C1 segment of cervical spinal cord (tissue), 14 donors: ENCODE results near the gene BBS7.

Experiments used
- DNase-seq, 14 donors: peaks; one replicate each; lab custom pipeline; 2025; lab: John Stamatoyannopoulos, UW

BBS7 gene, protein sequence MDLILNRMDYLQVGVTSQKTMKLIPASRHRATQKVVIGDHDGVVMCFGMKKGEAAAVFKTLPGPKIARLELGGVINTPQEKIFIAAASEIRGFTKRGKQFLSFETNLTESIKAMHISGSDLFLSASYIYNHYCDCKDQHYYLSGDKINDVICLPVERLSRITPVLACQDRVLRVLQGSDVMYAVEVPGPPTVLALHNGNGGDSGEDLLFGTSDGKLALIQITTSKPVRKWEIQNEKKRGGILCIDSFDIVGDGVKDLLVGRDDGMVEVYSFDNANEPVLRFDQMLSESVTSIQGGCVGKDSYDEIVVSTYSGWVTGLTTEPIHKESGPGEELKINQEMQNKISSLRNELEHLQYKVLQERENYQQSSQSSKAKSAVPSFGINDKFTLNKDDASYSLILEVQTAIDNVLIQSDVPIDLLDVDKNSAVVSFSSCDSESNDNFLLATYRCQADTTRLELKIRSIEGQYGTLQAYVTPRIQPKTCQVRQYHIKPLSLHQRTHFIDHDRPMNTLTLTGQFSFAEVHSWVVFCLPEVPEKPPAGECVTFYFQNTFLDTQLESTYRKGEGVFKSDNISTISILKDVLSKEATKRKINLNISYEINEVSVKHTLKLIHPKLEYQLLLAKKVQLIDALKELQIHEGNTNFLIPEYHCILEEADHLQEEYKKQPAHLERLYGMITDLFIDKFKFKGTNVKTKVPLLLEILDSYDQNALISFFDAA

DNA sequence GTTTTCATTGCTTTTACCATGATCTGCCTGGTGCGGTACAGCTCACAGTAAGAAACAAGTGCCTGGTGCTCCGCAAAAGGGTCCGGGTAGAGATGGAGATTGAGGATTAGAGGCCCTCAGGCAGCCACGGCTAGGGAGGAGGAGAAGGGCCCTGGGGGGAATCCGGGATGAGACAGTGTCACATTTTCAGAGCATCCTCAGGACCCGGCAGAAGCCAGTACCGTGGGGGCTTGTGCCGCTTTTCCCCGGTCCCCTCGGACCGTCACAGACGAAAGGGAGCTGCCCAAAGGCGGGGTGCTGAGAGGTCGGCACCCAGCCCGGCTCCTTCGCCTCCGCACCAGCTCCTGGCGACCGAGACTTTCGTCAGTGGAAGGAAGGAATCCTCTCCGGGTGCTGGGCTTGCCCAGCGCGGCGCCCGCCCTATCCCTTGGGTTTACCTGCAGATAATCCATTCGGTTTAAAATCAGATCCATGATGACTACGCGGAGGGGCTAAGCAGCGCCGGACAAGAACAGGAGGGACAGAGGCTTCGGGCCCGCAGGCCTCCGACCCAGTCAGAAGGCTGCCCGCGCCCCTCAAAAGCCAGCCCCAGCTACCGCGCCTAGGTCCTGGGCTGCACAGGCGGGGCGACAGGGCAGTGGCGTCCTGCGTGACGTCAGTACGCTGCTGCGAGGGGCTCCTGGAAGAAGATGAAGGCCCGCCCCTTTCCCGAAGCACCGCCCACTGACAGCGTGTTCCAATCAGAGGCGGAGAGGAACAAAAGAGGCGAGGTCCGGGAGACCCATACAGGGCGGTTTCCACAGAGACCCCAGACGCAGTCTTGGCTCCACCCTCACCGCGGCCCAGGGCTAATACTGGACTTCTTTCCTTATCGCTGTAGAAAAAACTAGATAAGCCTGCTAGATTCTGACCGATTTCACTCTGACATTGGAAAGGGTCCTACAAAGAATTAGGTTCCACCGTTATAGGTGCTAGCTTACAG is at the start of gene BBS7:
TSS of gene BBS7 (minus strand) at position 634 of the 982 bp plus-strand sequence. CDS start at position 473, 161 bp downstream.
- DNase-seq: peak; percentile 30 to 97 (median 90)

DNA sequence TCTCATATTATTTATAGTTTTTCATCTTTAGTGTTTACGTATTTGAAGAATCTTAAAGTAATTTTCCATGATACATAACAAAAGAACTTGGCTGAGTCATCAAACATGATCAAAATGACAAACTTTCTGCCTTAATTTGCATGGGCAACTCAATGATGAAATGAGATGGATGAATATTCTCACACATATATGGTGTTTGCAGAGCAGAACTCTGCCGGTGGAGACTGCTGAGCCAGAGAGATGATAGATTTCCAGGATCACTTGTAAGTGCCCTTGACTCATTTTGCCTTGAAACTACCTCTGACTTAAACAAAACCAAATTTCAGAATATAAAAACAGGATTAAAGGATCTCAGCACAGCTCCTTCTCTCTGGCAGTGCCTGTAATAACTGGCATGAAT is 43.4 kb upstream of the BBS7 start:
- DNase-seq: no peak

DNA sequence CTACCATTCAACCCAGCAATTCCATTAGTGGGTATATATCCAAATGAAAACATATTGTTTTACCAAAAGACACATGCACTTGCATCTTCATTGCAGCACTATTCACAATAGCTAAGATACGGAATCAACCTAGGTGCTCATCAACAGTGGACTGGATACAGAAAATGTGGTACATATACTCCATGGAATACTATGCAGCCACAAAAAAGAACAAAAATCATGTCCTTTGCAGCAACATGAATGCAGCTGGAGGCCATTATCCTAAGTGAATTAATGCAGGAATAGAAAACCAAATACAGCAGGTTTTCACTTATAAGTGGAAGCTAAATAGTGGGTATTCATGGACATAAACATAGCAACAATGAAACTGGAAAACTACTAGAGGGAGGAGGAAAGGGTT is 38.1 kb upstream of the BBS7 start:
- DNase-seq: no peak

DNA sequence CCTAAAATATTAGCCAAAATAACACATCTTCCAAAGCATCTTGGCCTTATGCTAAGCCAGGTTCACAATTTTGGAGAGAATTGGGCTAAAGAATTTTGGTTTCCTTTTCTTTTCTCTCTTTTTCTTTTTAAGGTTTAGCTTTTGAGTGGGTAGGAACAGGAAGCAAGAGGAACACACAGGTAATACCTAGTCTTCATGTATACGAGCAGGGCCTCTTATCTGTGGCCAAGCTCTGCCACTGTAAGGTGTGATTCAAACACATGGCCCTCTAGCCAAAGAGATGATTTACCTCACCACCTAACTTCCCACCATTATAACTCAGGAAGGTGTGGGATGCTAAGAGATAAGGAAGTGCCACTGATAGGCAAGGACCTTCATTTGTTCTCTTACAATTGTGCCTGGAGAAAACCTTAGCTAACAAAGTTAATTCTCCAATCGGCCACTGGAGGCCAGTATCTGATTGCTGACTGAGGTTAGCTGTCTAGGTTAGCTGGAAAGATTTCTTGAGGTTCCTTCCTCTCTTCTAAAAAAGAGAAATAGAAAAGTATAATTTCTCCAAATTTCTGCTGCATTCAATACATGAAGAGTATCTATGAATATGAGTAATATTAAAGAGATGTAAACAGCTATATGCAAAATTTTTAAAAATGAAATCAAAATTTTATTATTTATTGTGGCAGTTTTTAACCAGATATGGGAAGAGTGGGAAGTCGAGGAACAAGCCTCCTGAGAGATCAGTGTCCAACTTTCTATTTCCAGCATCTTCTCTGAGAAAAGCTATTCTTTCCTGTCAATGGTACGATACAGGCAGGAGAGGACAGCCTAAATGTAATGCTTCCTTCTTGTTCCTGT is 30.1 kb upstream of the BBS7 start:
- DNase-seq: peak in 7 of 14 donors; percentile 0 to 11 (median 2)

DNA sequence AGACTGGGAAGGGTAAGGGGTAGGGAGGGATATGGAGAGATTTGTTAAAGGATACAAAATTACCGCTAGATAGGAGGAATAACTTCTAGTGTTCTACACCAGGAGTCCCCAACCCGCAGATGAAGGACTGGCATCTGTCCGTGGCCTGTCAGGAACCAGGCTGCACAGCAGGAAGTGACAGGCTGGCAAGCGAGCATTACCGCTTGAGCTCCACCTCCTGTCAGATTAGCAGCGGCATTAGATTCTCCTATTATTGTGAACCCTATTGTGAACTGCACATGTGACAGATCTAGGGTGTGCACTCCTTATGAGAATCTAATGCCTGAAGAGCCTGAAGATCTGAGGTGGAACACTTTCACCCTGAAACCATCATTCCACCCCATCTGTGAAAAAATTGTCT is 27.9 kb upstream of the BBS7 start:
- no peak for DNase-seq

DNA sequence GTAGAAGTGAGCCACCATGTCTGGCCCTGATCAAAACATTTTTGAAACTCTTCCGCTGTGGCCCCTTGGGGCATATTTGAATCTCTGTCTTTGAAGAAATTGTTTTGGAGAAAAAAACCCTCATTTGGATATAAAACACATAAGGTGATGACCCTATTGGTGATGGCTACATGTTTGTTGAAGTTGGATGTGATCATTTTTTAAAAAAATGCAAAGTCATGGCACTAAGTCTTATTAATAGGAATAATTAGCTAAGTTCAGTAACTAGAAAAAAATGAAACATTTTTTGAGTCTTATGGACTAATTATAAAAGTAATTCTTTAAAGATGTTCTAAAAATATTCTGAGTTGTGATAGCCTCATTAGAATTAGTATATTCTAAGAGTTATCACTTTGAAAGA is 17.9 kb upstream of the BBS7 start:
- no peak for DNase-seq

DNA sequence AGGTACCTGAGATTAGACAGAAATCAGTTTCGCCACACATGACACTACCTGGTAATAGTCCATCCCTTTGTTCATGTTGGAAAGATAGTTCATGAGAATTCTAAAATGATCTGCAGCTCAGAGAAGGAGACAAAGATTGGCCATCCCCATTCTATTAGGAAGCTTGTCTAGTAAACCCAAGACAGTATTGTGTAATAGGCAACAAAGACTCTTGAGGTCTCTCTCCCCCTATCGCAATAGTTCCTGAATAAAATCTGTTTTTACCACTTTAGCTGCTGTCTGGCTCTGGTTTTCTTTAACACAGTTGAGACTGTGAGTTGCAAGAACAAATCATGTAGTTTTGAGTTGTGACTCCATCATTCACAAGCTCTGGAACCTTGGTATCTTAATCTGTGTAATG is 14.8 kb upstream of the BBS7 start:
- no peak for DNase-seq

DNA sequence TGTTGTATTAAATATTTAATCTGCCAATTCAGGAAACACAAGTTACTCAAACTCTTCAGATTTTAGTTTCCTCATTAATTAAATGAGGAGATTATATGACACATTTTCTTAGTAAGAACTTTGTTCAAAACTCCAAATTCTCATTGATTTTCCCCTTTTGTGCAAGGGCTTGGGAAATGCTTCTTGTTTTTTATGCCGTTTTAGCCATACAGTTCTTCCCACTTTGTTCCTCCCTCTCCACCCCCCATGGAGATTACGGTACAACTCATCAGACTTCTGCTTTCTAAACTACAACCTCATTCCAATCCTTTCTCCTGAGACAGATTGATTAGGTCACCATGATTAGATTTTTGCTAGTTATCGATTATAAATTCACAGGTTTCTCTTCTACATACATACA is 10.9 kb upstream of the BBS7 start:
- no peak for DNase-seq

DNA sequence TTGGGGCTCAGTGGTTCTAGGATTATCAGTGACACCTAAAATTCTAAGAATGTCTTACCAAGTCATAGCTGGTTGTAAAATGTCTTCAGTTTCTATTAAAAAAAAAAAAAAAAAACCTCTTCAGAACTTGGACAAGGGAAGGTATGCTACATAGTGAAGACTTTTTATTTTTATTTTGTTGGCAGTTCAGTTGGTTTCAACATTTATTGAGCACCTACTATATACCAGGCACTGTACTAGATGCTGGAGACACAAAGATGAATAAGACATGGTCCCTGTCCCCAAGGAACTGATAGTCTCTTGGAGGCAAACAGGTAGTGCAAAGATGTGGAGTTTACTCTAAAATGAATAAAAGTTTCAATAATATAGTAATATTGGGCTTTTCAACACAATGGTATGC is 8.9 kb upstream of the BBS7 start:
- DNase-seq: no peak

DNA sequence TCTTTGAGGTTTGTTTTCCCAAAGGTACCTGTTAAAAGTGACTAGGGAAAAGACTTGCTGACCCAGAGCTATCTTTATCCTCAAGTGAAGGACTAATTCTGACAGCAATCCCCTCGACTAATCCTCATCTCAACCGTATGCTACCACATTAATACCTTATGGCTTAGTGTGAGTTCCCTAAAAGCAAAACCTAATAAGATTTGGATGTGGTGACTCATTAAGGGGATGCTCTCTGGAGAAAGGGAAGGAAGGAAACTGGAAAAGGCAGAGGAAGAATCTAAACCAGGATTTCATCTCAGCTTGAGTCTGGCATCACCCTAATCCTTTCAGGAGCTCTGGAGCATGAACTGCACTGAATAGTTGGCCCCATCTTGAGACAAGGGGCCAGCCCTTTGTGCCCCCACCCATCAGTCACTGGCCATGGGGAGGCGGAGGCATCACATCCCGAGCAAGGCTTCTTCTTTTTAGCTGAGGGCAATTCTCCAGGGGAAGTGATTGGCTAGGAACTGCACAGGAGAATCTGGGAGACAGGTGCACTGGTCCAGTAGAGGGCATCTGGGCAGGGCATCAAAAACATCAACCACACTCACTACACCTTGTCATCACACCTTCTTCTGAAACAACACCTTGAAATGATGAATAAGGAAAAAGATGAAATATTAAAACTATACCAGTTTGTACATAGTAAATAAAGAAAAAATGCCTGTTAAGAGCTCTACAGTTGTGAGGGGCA is 6.9 kb upstream of the BBS7 start:
- DNase-seq: no peak

DNA sequence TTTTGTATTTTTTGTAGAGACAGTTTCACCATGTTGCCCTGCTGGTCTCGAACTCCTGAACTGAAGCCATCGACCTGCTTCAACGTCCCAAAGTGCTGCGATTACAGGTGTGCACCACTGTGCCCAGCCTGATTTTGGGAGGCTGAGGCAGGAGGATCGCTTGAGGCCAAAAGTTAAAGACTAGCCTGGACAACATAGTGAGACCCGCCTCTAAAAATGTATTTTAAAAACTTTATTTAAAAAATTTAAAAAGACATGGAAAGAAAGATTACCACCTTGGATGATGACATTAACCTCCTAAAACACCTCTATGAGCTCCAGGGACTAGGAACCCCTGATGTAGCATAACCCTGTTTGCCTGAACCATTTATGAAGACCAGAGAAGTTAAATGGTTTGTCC is 5.8 kb upstream of the BBS7 start:
- no peak for DNase-seq

DNA sequence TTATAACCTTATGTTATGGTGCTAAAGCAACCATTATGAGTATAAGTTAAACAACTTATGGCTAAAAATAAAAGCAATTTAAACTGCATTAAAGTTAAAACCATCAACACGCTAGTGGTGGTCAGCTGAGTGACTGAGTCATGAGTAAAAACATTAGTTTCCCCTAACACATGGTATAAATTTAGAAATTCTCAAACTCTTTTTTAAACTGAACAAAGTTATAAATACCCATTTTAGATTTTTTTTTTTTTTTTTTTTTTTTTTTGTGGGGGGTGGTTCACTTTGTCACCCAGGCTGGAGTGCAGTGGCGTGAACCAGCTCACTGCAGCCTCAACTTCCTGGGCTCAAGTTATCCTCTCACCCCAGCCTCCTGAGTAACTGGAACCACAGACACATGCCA is 5.4 kb upstream of the BBS7 start:
- DNase-seq: no peak

DNA sequence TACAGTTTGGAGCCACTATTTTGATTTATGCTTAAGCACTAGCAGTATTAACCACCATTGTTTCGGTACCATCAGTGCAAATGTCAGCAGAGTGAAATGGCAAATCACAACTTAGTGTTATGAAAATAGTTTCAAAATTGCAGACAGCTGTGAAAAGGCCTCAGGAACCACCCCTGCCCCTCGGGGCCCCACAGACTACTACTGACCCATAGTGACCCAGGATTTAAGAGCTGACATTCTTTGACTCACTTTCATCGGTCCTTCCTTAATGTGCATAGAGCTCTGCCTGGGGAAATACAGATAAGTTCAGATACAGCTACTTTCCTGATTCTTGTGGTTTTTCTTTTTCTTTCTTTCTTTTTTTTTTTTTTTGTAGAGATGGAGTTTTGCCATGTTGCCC is 3.3 kb upstream of the BBS7 start:
- no peak for DNase-seq

DNA sequence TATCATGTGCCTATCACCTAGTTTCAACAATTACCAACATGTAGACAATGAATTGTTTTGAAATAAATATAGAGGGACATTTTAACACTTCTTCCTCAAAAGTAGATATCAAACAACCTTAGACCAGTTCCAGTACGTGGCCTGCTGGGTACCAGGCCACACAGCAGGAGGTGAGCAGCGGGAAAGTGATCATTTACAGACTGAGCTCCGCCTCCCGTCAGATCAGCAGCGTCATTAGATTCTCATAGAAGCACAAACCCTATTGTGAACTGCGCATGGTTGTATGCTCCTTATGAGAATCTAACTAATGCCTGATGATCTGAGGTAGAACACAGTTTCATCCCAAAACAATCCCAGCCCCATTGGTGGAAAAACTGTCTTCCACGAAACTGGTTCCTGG is 6.5 kb downstream of the BBS7 start:
- DNase-seq: no peak

DNA sequence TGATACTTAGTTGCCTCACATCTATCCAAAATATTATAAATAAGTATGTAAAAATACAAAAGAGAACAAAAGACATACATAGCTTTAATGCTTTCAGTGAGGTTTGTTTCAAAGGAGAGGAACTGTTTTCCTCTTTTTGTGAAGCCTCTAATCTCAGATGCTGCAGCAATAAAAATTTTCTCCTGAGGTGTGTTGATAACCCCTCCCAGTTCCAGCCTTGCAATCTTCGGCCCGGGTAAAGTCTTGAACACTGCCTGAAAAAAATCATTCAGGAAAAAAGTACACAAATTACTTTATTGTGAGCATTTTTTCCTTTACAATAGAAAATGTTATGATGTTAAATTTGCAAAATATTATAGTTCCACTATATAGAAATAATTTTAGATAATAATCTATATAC is 8.8 kb downstream of the BBS7 start:
- DNase-seq: no peak

DNA sequence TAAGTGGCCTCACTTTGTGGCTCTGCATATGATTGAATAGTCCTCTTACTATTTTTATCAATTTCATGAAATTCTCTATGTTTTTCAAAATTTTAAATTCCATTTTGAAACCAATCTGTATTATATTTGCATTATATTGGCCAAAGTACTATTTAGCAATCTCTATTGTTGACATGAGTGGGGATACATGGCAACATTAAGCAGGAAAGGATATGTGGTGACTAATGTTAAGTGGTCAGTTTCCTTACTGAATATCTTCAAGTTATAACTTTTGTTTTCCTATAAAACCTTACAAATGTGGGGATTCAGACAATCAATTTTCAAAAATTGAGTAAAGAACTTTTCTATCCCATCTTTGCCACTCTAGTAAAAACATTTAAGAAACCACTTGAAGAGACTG is 10.2 kb downstream of the BBS7 start:
- DNase-seq: no peak

DNA sequence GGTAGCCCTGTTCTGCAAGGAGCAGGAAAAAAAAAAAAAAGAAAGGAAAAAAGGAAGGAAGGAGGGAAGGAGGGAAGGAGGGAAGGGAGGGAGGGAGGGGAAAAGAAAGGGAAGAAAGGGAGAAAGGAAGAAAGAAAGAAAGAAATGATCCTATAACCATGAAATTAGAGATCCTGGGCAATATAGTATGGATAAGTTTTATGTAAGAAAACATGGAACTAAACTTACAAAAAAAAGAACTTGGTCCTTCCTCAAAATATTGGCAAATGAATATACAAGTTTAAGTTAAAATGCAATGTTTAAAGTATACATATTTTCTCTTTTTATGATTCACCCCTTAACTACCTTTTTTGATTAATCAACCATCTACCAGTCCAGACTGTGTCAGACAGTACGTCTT is 18.9 kb downstream of the BBS7 start:
- no peak for DNase-seq

DNA sequence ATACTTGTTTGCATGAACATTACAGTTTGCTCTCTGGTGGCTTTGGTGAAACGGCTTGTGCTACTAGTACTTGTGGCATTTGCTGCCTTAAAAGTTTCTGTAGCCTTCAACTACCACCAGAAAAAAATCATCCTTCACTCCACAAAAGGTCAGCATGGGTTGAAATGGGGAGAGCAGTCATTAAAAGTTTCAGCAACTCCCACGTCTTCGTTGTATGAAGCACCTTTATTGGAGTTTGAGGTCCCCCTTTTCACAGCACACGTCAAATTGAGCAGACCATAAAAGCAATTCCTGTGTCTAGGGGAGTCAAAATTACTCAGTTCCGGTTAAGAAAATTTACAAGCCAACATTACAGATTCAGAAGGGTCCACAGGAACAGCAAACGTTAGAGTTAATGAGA is 23.6 kb downstream of the BBS7 start:
- no peak for DNase-seq

DNA sequence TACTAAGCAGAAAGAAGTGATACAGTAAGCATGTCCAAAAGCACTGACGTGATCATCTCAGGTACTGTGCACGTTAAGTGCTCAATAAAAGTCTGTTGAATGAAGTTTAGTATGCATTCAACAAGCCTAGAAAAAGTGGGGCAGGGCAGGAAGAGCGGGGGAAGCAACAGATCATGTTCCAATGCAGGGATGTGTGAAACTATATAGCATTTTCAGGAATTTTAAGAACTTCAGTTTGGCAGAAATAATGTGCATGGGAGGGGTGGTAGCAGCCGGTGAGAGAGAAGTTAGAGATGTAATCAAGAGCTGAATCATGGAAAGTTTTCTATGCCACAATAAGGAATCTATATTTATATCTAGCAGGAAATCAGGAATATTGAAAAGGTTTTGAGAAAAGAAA is 27.4 kb downstream of the BBS7 start:
- no peak for DNase-seq

DNA sequence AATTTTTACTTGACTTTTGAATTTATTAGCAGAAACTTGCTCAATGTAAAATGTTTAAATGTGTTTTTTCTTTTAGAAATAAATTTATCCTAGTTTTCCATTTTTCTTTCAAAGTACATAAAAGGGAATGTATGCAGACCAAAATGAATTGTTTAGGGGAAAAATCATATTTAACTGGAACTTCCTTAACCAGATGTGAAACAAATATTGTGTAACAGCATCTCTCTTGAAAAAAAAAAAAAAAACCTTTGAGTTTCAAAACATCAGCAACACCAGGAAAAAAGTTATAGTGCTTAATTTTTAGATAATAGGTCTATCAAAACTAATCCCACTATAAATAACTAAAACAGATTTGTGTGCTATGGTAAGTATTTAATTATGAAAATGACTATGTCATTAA is 32.1 kb downstream of the BBS7 start:
- no peak for DNase-seq
